ENCODE measurements around the gene SLC8A1. TPM values are rescaled to one million over a fixed set of nuclear protein-coding genes. Genes with fewer than 3 reads are reported as not detected.

The SLC8A1 gene
- total RNA-seq, 1 experiment from 2014 or later = not detected

DNA sequence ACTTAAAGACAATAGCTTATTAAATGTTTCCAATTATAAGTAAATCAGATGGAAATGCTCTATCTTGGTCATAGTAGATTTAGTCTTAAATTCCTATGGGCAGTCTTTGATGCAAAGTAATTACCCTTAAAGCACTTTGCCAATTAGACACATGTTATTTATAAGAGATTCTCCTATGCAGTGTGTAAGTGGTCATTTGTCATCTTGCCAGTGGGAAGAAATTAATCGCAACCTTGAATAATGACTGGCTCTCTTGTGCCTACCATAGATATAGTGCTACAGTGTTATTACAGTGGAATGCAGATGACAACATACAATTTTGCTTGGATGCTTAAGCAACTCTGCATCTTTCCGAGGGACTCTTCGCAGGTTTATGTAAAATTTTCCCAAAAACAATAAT lies 361.8 kb downstream of the SLC8A1 start:
- no TSS peak for BruUV-seq (replicated peaks)
- POLR2A ChIA-PET (ENCODE audit: low non-redundant PET) = no interaction called here
- no peak for DNase-seq (ENCODE audit: low spot score)
- intact Hi-C loops (cut with micrococcal nuclease; ENCODE audit: unreplicated experiment) = no loop called here
- H3K9me3 ChIP-seq (ENCODE audit: low read depth, low read length, poor library complexity, severe bottlenecking) = no peaks in the 10 kb centered on the region
- no peaks in the 10 kb centered on the region for H3K36me3 ChIP-seq (ENCODE audit: insufficient read depth, low read length, poor library complexity, severe bottlenecking)
- no peak for TF ChIP-seq EZH2 (IDR thresholded peaks at IDR 0.05; ENCODE audit: borderline replicate concordance, low read depth, low read length, poor library complexity, severe bottlenecking)
- TF ChIP-seq, protein P1, sequence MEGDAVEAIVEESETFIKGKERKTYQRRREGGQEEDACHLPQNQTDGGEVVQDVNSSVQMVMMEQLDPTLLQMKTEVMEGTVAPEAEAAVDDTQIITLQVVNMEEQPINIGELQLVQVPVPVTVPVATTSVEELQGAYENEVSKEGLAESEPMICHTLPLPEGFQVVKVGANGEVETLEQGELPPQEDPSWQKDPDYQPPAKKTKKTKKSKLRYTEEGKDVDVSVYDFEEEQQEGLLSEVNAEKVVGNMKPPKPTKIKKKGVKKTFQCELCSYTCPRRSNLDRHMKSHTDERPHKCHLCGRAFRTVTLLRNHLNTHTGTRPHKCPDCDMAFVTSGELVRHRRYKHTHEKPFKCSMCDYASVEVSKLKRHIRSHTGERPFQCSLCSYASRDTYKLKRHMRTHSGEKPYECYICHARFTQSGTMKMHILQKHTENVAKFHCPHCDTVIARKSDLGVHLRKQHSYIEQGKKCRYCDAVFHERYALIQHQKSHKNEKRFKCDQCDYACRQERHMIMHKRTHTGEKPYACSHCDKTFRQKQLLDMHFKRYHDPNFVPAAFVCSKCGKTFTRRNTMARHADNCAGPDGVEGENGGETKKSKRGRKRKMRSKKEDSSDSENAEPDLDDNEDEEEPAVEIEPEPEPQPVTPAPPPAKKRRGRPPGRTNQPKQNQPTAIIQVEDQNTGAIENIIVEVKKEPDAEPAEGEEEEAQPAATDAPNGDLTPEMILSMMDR (conservative IDR thresholded peaks at IDR 0.05; ENCODE audit: low read depth, low read length) = no peak
- H3K4me1 ChIP-seq (ENCODE audit: insufficient read depth, low read length, poor library complexity, severe bottlenecking) = no peaks in the 10 kb centered on the region
- no peak overlapping the region for H3K27ac ChIP-seq (ENCODE audit: low read depth, low read length, poor library complexity, severe bottlenecking)
- H3K4me3 ChIP-seq (ENCODE audit: low read depth, low read length, poor library complexity, severe bottlenecking) = no peak overlapping the region
- CTCF ChIA-PET = no interaction called here
- no peaks in the 10 kb centered on the region for H3K27me3 ChIP-seq (replicated peaks; ENCODE audit: insufficient read depth, low read depth, low read length, poor library complexity)

DNA sequence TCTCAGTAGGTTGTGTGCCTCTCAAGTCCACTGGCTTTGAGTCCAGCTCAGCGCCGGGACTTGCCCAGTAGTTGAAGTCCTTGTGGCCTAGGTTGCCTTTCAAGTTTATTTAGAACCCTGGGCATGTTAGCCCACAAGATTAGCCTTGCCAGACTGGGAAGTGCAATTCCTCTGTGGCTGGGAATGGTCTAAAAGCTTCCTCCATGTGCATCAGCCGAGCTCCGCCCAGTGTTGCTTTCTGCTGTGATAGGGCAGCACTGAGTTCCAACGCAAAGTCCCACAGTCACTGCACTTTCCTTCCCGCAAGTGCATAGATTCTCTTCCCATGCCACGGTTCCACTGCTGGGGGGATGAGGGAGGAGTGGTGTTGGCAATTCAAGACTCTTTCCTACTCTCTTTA lies 364.0 kb downstream of the SLC8A1 start:
- intact Hi-C loops (cut with micrococcal nuclease; ENCODE audit: unreplicated experiment) = no loop called here
- TF ChIP-seq, protein P1 (conservative IDR thresholded peaks at IDR 0.05; ENCODE audit: low read depth, low read length) = no peak
- no peak for TF ChIP-seq EZH2 (IDR thresholded peaks at IDR 0.05; ENCODE audit: borderline replicate concordance, low read depth, low read length, poor library complexity, severe bottlenecking)
- H3K27me3 ChIP-seq (replicated peaks; ENCODE audit: insufficient read depth, low read depth, low read length, poor library complexity) = no peaks in the 10 kb centered on the region
- ChIA-PET POLR2A (ENCODE audit: low non-redundant PET) (no interaction called here), CTCF (no interaction called here)
- no peaks in the 10 kb centered on the region for H3K4me1 ChIP-seq (ENCODE audit: insufficient read depth, low read length, poor library complexity, severe bottlenecking)
- no peak overlapping the region for H3K4me3 ChIP-seq (ENCODE audit: low read depth, low read length, poor library complexity, severe bottlenecking)
- H3K36me3 ChIP-seq (ENCODE audit: insufficient read depth, low read length, poor library complexity, severe bottlenecking) = no peaks in the 10 kb centered on the region
- DNase-seq (ENCODE audit: low spot score) = no peak
- no peaks in the 10 kb centered on the region for H3K9me3 ChIP-seq (ENCODE audit: low read depth, low read length, poor library complexity, severe bottlenecking)
- BruUV-seq (replicated peaks) = no TSS peak
- H3K27ac ChIP-seq (ENCODE audit: low read depth, low read length, poor library complexity, severe bottlenecking) = no peak overlapping the region

DNA sequence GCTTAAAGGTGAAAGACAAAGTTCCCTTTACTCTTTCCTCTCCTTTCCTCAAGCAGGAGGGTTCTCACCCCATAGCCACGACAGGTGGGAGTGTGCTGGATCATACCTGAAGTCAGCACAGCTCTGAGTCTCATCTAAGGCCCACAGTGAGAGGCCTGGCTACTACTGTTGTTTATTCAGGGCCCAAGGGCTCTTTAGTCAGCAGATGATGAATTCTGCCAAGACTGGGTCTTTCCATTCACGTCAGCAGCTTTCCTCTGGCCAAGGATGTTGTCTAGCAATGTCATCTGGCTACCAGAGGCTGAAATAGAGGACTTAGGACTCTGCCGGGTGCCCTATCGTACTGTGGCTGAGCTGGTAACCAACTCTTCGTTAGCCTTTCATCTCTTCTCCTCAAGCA lies 364.5 kb downstream of the SLC8A1 start:
- Histone ChIP-seq H3K4me3 (ENCODE audit: low read depth, low read length, poor library complexity, severe bottlenecking) (no peak overlapping the region), H3K36me3 (ENCODE audit: insufficient read depth, low read length, poor library complexity, severe bottlenecking) (no peaks in the 10 kb centered on the region), H3K27me3 (replicated peaks; ENCODE audit: insufficient read depth, low read depth, low read length, poor library complexity) (peaks cover 3% of the 10 kb centered on the region), H3K4me1 (ENCODE audit: insufficient read depth, low read length, poor library complexity, severe bottlenecking) (no peaks in the 10 kb centered on the region), H3K27ac (ENCODE audit: low read depth, low read length, poor library complexity, severe bottlenecking) (no peak overlapping the region), H3K9me3 (ENCODE audit: low read depth, low read length, poor library complexity, severe bottlenecking) (no peaks in the 10 kb centered on the region)
- intact Hi-C loops (cut with micrococcal nuclease; ENCODE audit: unreplicated experiment) = no loop called here
- no peak for TF ChIP-seq EZH2 (IDR thresholded peaks at IDR 0.05; ENCODE audit: borderline replicate concordance, low read depth, low read length, poor library complexity, severe bottlenecking)
- TF ChIP-seq, protein P1 (conservative IDR thresholded peaks at IDR 0.05; ENCODE audit: low read depth, low read length) = no peak
- ChIA-PET CTCF (no interaction called here), POLR2A (ENCODE audit: low non-redundant PET) (no interaction called here)
- DNase-seq (ENCODE audit: low spot score) = no peak
- BruUV-seq (replicated peaks) = no TSS peak
